SK-N-SH (cell line): ENCODE data around the gene OXER1.

Experiments used
- CHD2 ChIP-seq: fragments of 150-350 bp; IDR thresholded peaks from 2 replicates; pipeline ENCODE4 v1.6.1; 2018; ENCODE audit warnings: low read length; ENCODE audit not compliant: partially characterized antibody
- CTCF ChIP-seq: fragments of 200-600 bp; sonication (generic); IDR thresholded peaks from 2 replicates; pipeline ENCODE4 v1.6.1; 2017; ENCODE audit warnings: antibody characterized with exemption, mild to moderate bottlenecking, moderate library complexity
- ELF1 ChIP-seq: IDR thresholded peaks from 2 replicates; pipeline ENCODE4 v1.4.0; 2012
- EZH2phosphoT487 ChIP-seq: fragments of 200-600 bp; sonication (generic); IDR thresholded peaks from 2 replicates; pipeline ENCODE4 v1.6.1; 2017; ENCODE audit warnings: low read depth, mixed run types, mild to moderate bottlenecking, antibody characterized with exemption, moderate library complexity, borderline replicate concordance
- JUND ChIP-seq: IDR thresholded peaks from 2 replicates; pipeline ENCODE4 v1.4.0; 2012
- MXI1 ChIP-seq: IDR thresholded peaks from 2 replicates; pipeline ENCODE4 v1.6.1; 2012; ENCODE audit warnings: mild to moderate bottlenecking, low read depth, low read length, improper control_type of control experiment
- POLR2AphosphoS5 ChIP-seq: IDR thresholded peaks from 2 replicates; pipeline ENCODE4 v1.6.1; 2012; ENCODE audit warnings: low read depth, low read length
- RAD21 ChIP-seq: IDR thresholded peaks from 2 replicates; pipeline ENCODE4 v1.6.1; 2012; ENCODE audit warnings: mild to moderate bottlenecking, low read length
- RXRA ChIP-seq: IDR thresholded peaks from 2 replicates; pipeline ENCODE4 v1.4.0; 2012; ENCODE audit warnings: low read depth, mild to moderate bottlenecking, borderline replicate concordance
- SIN3A ChIP-seq: IDR thresholded peaks from 2 replicates; pipeline ENCODE4 v1.6.1; 2012; ENCODE audit warnings: low read depth, mild to moderate bottlenecking, low read length, moderate library complexity, borderline replicate concordance
- YY1 ChIP-seq: IDR thresholded peaks from 2 replicates; pipeline ENCODE4 v1.4.0; 2012; ENCODE audit warnings: low read depth, mild to moderate bottlenecking
- TF ChIP-seq, protein P1 (sequence below): IDR thresholded peaks from 2 replicates; pipeline ENCODE4 v1.4.0; 2012; ENCODE audit warnings: low read depth, borderline replicate concordance
- TF ChIP-seq, protein P2 (sequence below): IDR thresholded peaks from 2 replicates; pipeline ENCODE4 v1.6.1; 2012; ENCODE audit warnings: mild to moderate bottlenecking, low read depth, low read length, moderate library complexity

DNA sequence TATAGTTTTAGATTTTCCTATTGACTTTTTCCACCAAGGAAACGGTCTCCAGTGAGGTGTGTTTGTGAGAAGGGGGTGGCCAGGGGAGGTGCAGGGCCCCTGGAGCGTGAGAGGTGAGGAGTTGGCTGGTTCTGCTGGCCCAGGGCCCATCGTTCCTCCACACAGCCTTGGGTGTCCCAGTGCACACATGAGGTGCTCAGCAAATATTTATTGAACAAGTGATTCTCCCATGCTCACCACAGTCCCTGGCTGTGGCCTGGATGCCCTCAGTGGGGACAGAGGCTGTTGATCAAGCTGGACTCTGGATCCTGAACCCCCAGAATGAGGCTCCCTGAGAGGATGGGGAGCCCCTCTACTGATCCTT is 23.5 kb upstream of the OXER1 start:
- TF ChIP-seq YY1 (no peak), EZH2phosphoT487 (no peak), CTCF (no peak), ELF1 (no peak), JUND (no peak), POLR2AphosphoS5 (no peak), RXRA (no peak), CHD2 (no peak), RAD21 (no peak), MXI1 (no peak), SIN3A (no peak)
- TF ChIP-seq, protein P1, sequence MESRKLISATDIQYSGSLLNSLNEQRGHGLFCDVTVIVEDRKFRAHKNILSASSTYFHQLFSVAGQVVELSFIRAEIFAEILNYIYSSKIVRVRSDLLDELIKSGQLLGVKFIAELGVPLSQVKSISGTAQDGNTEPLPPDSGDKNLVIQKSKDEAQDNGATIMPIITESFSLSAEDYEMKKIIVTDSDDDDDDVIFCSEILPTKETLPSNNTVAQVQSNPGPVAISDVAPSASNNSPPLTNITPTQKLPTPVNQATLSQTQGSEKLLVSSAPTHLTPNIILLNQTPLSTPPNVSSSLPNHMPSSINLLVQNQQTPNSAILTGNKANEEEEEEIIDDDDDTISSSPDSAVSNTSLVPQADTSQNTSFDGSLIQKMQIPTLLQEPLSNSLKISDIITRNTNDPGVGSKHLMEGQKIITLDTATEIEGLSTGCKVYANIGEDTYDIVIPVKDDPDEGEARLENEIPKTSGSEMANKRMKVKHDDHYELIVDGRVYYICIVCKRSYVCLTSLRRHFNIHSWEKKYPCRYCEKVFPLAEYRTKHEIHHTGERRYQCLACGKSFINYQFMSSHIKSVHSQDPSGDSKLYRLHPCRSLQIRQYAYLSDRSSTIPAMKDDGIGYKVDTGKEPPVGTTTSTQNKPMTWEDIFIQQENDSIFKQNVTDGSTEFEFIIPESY = no peak
- TF ChIP-seq, protein P2, sequence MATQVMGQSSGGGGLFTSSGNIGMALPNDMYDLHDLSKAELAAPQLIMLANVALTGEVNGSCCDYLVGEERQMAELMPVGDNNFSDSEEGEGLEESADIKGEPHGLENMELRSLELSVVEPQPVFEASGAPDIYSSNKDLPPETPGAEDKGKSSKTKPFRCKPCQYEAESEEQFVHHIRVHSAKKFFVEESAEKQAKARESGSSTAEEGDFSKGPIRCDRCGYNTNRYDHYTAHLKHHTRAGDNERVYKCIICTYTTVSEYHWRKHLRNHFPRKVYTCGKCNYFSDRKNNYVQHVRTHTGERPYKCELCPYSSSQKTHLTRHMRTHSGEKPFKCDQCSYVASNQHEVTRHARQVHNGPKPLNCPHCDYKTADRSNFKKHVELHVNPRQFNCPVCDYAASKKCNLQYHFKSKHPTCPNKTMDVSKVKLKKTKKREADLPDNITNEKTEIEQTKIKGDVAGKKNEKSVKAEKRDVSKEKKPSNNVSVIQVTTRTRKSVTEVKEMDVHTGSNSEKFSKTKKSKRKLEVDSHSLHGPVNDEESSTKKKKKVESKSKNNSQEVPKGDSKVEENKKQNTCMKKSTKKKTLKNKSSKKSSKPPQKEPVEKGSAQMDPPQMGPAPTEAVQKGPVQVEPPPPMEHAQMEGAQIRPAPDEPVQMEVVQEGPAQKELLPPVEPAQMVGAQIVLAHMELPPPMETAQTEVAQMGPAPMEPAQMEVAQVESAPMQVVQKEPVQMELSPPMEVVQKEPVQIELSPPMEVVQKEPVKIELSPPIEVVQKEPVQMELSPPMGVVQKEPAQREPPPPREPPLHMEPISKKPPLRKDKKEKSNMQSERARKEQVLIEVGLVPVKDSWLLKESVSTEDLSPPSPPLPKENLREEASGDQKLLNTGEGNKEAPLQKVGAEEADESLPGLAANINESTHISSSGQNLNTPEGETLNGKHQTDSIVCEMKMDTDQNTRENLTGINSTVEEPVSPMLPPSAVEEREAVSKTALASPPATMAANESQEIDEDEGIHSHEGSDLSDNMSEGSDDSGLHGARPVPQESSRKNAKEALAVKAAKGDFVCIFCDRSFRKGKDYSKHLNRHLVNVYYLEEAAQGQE = no peak
